MM.1S (cell line): Measurements from ENCODE around the gene RPL27A.
A peak's percentile ranks its signal among the peaks of the same experiment; 100 is the strongest.

Experiments
- DNase-seq: peaks from one replicate; pipeline ENCODE4 v3.0.0-alpha.2; 2015
- H2AFZ ChIP-seq: fragments of 300-600 bp; sonication (generic); 2 replicates; pipeline ENCODE4 v1.6.0; 2016; ENCODE audit warnings: antibody characterized with exemption, low read length
- H3F3A ChIP-seq: fragments of 300-600 bp; sonication (generic); 2 replicates; pipeline ENCODE4 v1.6.1; 2016; ENCODE audit warnings: mild to moderate bottlenecking, antibody characterized with exemption, low read length, moderate library complexity, mixed read lengths; ENCODE audit not compliant: insufficient read depth
- H3K27ac ChIP-seq: fragments of 300-600 bp; sonication (generic); 2 replicates; pipeline ENCODE4 v1.5.1; 2016; ENCODE audit warnings: mild to moderate bottlenecking, low read length
- H3K27me3 ChIP-seq: fragments of 300-600 bp; sonication (generic); replicated peaks from 2 replicates; pipeline ENCODE4 v1.6.0; 2016; ENCODE audit warnings: low read length; ENCODE audit not compliant: insufficient read depth
- H3K36me3 ChIP-seq: fragments of 300-600 bp; sonication (generic); replicated peaks from 2 replicates; pipeline ENCODE4 v1.6.1; 2016; ENCODE audit warnings: mild to moderate bottlenecking, low read length, mixed read lengths; ENCODE audit not compliant: insufficient read depth
- H3K4me1 ChIP-seq: fragments of 300-600 bp; sonication (generic); 2 replicates; pipeline ENCODE4 v1.6.1; 2016; ENCODE audit warnings: low read length, mixed read lengths
- H3K4me2 ChIP-seq: fragments of 300-600 bp; sonication (generic); 2 replicates; pipeline ENCODE4 v1.6.0; 2016; ENCODE audit warnings: low read depth, low read length
- H3K4me3 ChIP-seq: fragments of 300-600 bp; sonication (generic); 2 replicates; pipeline ENCODE4 v1.5.1; 2016; ENCODE audit warnings: low read length, mixed read lengths
- H3K79me2 ChIP-seq: fragments of 300-600 bp; sonication (generic); 2 replicates; pipeline ENCODE4 v1.6.1; 2016; ENCODE audit warnings: mixed run types, low read length, mixed read lengths
- H3K9ac ChIP-seq: fragments of 300-600 bp; sonication (generic); 2 replicates; pipeline ENCODE4 v1.6.1; 2016; ENCODE audit warnings: low read length, mixed read lengths
- H3K9me2 ChIP-seq: fragments of 300-600 bp; sonication (generic); replicated peaks from 2 replicates; pipeline ENCODE4 v1.6.1; 2016; ENCODE audit warnings: mild to moderate bottlenecking, low read length, mixed read lengths; ENCODE audit not compliant: insufficient read depth
- H3K9me3 ChIP-seq: fragments of 300-600 bp; sonication (generic); replicated peaks from 2 replicates; pipeline ENCODE4 v1.6.1; 2016; ENCODE audit warnings: mild to moderate bottlenecking, low read length, mixed read lengths; ENCODE audit not compliant: insufficient read depth
- H4K20me1 ChIP-seq: fragments of 300-600 bp; sonication (generic); 2 replicates; pipeline ENCODE4 v1.6.1; 2016; ENCODE audit warnings: mild to moderate bottlenecking, low read length, moderate library complexity, mixed read lengths; ENCODE audit not compliant: insufficient read depth
- EZH2 ChIP-seq: fragments of 300-600 bp; sonication (generic); optimal IDR thresholded peaks from 2 replicates; pipeline ENCODE3; 2017; ENCODE audit warnings: low read depth, mild to moderate bottlenecking, antibody characterized with exemption, low read length, mixed read lengths
- EZH2phosphoT487 ChIP-seq: fragments of 300-600 bp; sonication (generic); IDR thresholded peaks from 2 replicates; pipeline ENCODE4 v1.6.1; 2018; ENCODE audit warnings: antibody characterized with exemption, low read length
- TF ChIP-seq, protein P1 (sequence below): fragments of 300-600 bp; sonication (generic); IDR thresholded peaks from 2 replicates; pipeline ENCODE4 v1.5.1; 2016; ENCODE audit warnings: antibody characterized with exemption, low read length, mixed read lengths

The RPL27A gene

DNA sequence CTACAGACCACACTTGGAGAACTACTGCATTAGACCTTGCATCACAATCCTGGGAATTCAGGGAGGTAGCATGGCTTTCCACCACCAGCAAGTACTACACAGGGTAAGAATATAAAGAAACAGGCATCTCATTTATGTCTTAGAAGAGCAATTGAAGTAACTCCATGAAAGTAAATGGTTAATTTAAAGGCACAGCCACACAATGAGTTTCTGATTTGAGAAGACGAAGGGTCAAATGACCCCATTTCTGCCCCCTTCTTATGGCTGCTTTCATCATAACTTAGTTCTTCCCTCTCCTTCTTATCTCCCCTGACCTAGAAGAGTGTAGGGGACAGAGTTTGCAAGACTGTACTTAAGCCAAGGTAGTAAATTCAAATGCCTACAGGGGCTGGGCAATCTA, 6.1 kb upstream of the RPL27A start:
- H3K4me3 ChIP-seq, result no peak overlapping the region
- DNase-seq, result no peak
- H3K36me3 ChIP-seq, result no peaks in the 10 kb centered on the region
- no peaks in the 10 kb centered on the region for H3F3A ChIP-seq
- no peak overlapping the region for H2AFZ ChIP-seq
- no peaks in the 10 kb centered on the region for H3K9me3 ChIP-seq
- no peak for TF ChIP-seq EZH2
- TF ChIP-seq, protein P1, sequence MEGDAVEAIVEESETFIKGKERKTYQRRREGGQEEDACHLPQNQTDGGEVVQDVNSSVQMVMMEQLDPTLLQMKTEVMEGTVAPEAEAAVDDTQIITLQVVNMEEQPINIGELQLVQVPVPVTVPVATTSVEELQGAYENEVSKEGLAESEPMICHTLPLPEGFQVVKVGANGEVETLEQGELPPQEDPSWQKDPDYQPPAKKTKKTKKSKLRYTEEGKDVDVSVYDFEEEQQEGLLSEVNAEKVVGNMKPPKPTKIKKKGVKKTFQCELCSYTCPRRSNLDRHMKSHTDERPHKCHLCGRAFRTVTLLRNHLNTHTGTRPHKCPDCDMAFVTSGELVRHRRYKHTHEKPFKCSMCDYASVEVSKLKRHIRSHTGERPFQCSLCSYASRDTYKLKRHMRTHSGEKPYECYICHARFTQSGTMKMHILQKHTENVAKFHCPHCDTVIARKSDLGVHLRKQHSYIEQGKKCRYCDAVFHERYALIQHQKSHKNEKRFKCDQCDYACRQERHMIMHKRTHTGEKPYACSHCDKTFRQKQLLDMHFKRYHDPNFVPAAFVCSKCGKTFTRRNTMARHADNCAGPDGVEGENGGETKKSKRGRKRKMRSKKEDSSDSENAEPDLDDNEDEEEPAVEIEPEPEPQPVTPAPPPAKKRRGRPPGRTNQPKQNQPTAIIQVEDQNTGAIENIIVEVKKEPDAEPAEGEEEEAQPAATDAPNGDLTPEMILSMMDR, result no peak
- no peak for TF ChIP-seq EZH2phosphoT487
- peaks cover 2% of the 10 kb centered on the region for H3K79me2 ChIP-seq
- H3K27ac ChIP-seq, result no peak overlapping the region
- H3K9me2 ChIP-seq, result no peaks in the 10 kb centered on the region
- H3K27me3 ChIP-seq, result no peaks in the 10 kb centered on the region
- H3K4me1 ChIP-seq, result peaks cover under 1% of the 10 kb centered on the region; the same call in 1 of the 2 replicates
- no peaks in the 10 kb centered on the region for H4K20me1 ChIP-seq
- H3K4me2 ChIP-seq, result no peak overlapping the region
- H3K9ac ChIP-seq, result no peak overlapping the region

DNA sequence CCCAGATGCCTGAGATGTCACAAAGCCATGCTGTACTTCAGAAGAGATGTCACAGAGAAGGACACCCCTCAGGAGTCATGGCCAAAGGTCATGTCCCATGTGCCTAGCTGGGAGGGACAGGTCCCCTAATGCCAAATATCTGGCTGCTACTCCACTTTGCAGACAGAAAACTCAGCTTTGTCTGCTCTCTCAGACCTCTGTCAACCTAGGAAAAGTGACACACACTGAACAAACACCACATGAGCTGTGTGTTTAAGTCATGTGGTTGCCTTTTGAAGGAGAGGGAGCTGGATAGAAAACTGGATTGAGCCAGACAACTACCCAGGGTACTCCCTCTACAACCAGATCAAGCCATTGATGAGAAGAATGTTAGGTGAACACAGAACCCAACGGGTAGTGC, 3.6 kb upstream of the RPL27A start:
- TF ChIP-seq EZH2 (no peak), EZH2phosphoT487 (no peak)
- TF ChIP-seq, protein P1, result no peak
- Histone ChIP-seq H4K20me1 (no peaks in the 10 kb centered on the region), H3K9me2 (no peaks in the 10 kb centered on the region), H2AFZ (no peak overlapping the region), H3K4me2 (no peak overlapping the region), H3F3A (peaks cover 16% of the 10 kb centered on the region), H3K4me1 (peaks cover 3% of the 10 kb centered on the region; the same call in 1 of the 2 replicates), H3K4me3 (no peak overlapping the region), H3K9me3 (no peaks in the 10 kb centered on the region), H3K79me2 (peaks cover 21% of the 10 kb centered on the region), H3K27ac (no peak overlapping the region), H3K36me3 (no peaks in the 10 kb centered on the region; the same call in 1 of the 2 replicates), H3K27me3 (no peaks in the 10 kb centered on the region), H3K9ac (no peak overlapping the region)
- no peak for DNase-seq

- H2AFZ ChIP-seq, result peak overlapping the region; percentile 75
- H3F3A ChIP-seq, result peaks cover 43% of the 10 kb centered on the region
- H3K36me3 ChIP-seq, result peaks cover 14% of the 10 kb centered on the region; the same call in 1 of the 2 replicates
- 0 out of 2 replicates have a peak, but pooled peaks cover 7% of the 10 kb centered on the region for H4K20me1 ChIP-seq
- TF ChIP-seq, protein P1, result no peak
- TF ChIP-seq EZH2 (no peak), EZH2phosphoT487 (no peak)
- H3K27ac ChIP-seq, result peak overlapping the region; percentile 92
- H3K4me3 ChIP-seq, result peak overlapping the region; percentile 99
- H3K9ac ChIP-seq, result peak overlapping the region; percentile 99
- peak overlapping the region; percentile 66 for H3K4me2 ChIP-seq
- H3K9me2 ChIP-seq, result no peaks in the 10 kb centered on the region
- DNase-seq, result peak; percentile 56
- H3K79me2 ChIP-seq, result peaks cover 50% of the 10 kb centered on the region
- H3K4me1 ChIP-seq, result peaks cover 32% of the 10 kb centered on the region
- no peaks in the 10 kb centered on the region for H3K9me3 ChIP-seq
- H3K27me3 ChIP-seq, result no peaks in the 10 kb centered on the region
Measured at GRCh38 chr11:8681837-8682302, 722 bp upstream of the RPL27A start.
